HUES64 (cell line): Measurements from ENCODE around the gene CD74.
A peak's percentile ranks its signal among the peaks of the same experiment; 100 is the strongest.

ENCODE experiments used
- H3K27ac ChIP-seq: 2 replicates; pipeline ENCODE4 v1.7.0; 2013; ENCODE audit warnings: low read depth, low read length, inconsistent platforms
- H3K27me3 ChIP-seq: 2 replicates; pipeline ENCODE4 v1.6.1; 2013; ENCODE audit warnings: mild to moderate bottlenecking, low read length; ENCODE audit not compliant: insufficient read depth
- H3K36me3 ChIP-seq: 2 replicates; pipeline ENCODE4 v1.6.1; 2013; ENCODE audit warnings: mild to moderate bottlenecking, low read length; ENCODE audit not compliant: insufficient read depth
- H3K4me1 ChIP-seq: 2 replicates; pipeline ENCODE4 v1.6.1; 2013; ENCODE audit warnings: mild to moderate bottlenecking, low read length, moderate library complexity; ENCODE audit not compliant: insufficient read depth
- H3K4me3 ChIP-seq: 2 replicates; pipeline ENCODE4 v1.5.1; 2013; ENCODE audit warnings: mild to moderate bottlenecking, low read length, moderate library complexity
- H3K9ac ChIP-seq: 2 replicates; pipeline ENCODE4 v1.6.1; 2013; ENCODE audit warnings: mild to moderate bottlenecking, low read depth, low read length
- H3K9me3 ChIP-seq: 2 replicates; pipeline ENCODE4 v1.6.1; 2013; ENCODE audit warnings: low read depth, low read length; ENCODE audit not compliant: insufficient read depth
- WGBS: fragments of 150-250, 120-280 bp; methylation state at CpG from one replicate; pipeline ENCODE4 v1.1.7; 2013; ENCODE audit warnings: missing lambda C conversion rate; 5-methylcytosine and 5-hydroxymethylcytosine counted together

Gene CD74

GRCh38 chr5:150449517-150450339 lies 37.0 kb upstream of the CD74 start, which contains the start of gene RPS14:
Gene RPS14, minus strand, starts transcription at chr5:150449739. Its CDS starts 2,006 bp downstream, at chr5:150447733.
- H3K36me3 ChIP-seq, result peaks cover 44% of the 10 kb centered on the region
- H3K9me3 ChIP-seq, result no peaks in the 10 kb centered on the region
- peak within 1 kb of the TSS; percentile 93 for H3K27ac ChIP-seq
- H3K27me3 ChIP-seq, result no peaks in the 10 kb centered on the region
- H3K4me1 ChIP-seq, result peaks cover 10% of the 10 kb centered on the region; the same call in 1 of the 2 replicates
- WGBS, result 5% methylated on average over 56 of the region's 58 CpGs
- peak within 1 kb of the TSS; percentile 91 for H3K4me3 ChIP-seq
- H3K9ac ChIP-seq, result peak within 1 kb of the TSS; percentile 99

GRCh38 chr5:150448952-150449516 lies 36.3 kb upstream of the CD74 start:
- Histone ChIP-seq H3K4me1 (peaks cover 7% of the 10 kb centered on the region; the same call in 1 of the 2 replicates), H3K27ac (peak overlapping the region; percentile 93), H3K4me3 (peak overlapping the region; percentile 91), H3K27me3 (no peaks in the 10 kb centered on the region), H3K9me3 (no peaks in the 10 kb centered on the region), H3K9ac (peak overlapping the region; percentile 99), H3K36me3 (peaks cover 51% of the 10 kb centered on the region)
- under 1% methylated on average over 31 of the region's 31 CpGs for whole genome bisulfite sequencing

- 33% methylated on average over 4 of the region's 4 CpGs for WGBS
- 0 out of 2 replicates have a peak, but pooled peaks cover 7% of the 10 kb centered on the region for H3K4me1 ChIP-seq
- no peaks in the 10 kb centered on the region for H3K27me3 ChIP-seq
- peak overlapping the region; percentile 93 for H3K27ac ChIP-seq
- H3K9me3 ChIP-seq, result no peaks in the 10 kb centered on the region
- peaks cover 58% of the 10 kb centered on the region for H3K36me3 ChIP-seq
- peak overlapping the region; percentile 91 for H3K4me3 ChIP-seq
- peak overlapping the region; percentile 99 for H3K9ac ChIP-seq
Observed at GRCh38 chr5:150448334-150448733, 35.6 kb upstream of the CD74 start.

GRCh38 chr5:150447188-150447587 lies 34.5 kb upstream of the CD74 start:
- Histone ChIP-seq H3K27me3 (no peaks in the 10 kb centered on the region), H3K4me3 (peak overlapping the region; percentile 91; the same call in 1 of the 2 replicates), H3K4me1 (0 out of 2 replicates have a peak, but pooled peaks cover 7% of the 10 kb centered on the region), H3K9ac (peak overlapping the region; percentile 99; the same call in 1 of the 2 replicates), H3K9me3 (no peaks in the 10 kb centered on the region), H3K36me3 (peaks cover 65% of the 10 kb centered on the region), H3K27ac (peak overlapping the region; percentile 24; the same call in 1 of the 2 replicates)
- WGBS, result 97% methylated on average over 6 of the region's 6 CpGs

- peaks cover 10% of the 10 kb centered on the region; the same call in 1 of the 2 replicates for H3K4me1 ChIP-seq
- H3K36me3 ChIP-seq, result peaks cover 65% of the 10 kb centered on the region
Observed at GRCh38 chr5:150446583-150446982, 33.9 kb upstream of the CD74 start.

GRCh38 chr5:150446088-150446487 lies 33.4 kb upstream of the CD74 start:
- Histone ChIP-seq H3K4me3 (no peak overlapping the region), H3K9me3 (no peaks in the 10 kb centered on the region), H3K36me3 (peaks cover 65% of the 10 kb centered on the region), H3K27me3 (no peaks in the 10 kb centered on the region), H3K27ac (no peak overlapping the region), H3K4me1 (peaks cover 10% of the 10 kb centered on the region; the same call in 1 of the 2 replicates), H3K9ac (peak overlapping the region; percentile 99; the same call in 1 of the 2 replicates)
- 92% methylated on average over 2 of the region's 2 CpGs for WGBS

More at GRCh38 chr5:150446583-150446982, 33.9 kb upstream of the CD74 start:
- Histone ChIP-seq H3K27ac (peak overlapping the region; percentile 24; the same call in 1 of the 2 replicates), H3K9me3 (no peaks in the 10 kb centered on the region), H3K9ac (peak overlapping the region; percentile 99), H3K4me3 (no peak overlapping the region; the same call in 1 of the 2 replicates), H3K27me3 (no peaks in the 10 kb centered on the region)
- 95% methylated on average over 6 of the region's 6 CpGs for WGBS

GRCh38 chr5:150444770-150445169 lies 32.1 kb upstream of the CD74 start:
- Histone ChIP-seq H3K27ac (no peak overlapping the region), H3K9ac (no peak overlapping the region), H3K36me3 (peaks cover 65% of the 10 kb centered on the region), H3K9me3 (no peaks in the 10 kb centered on the region), H3K4me1 (peaks cover 10% of the 10 kb centered on the region; the same call in 1 of the 2 replicates), H3K4me3 (no peak overlapping the region), H3K27me3 (no peaks in the 10 kb centered on the region)
- 97% methylated on average over 9 of the region's 9 CpGs for WGBS

GRCh38 chr5:150443242-150444075 lies 30.7 kb upstream of the CD74 start:
- Histone ChIP-seq H3K36me3 (peaks cover 58% of the 10 kb centered on the region), H3K27me3 (no peaks in the 10 kb centered on the region), H3K27ac (no peak overlapping the region), H3K4me3 (no peak overlapping the region), H3K9ac (no peak overlapping the region), H3K9me3 (no peaks in the 10 kb centered on the region), H3K4me1 (peaks cover 10% of the 10 kb centered on the region; the same call in 1 of the 2 replicates)
- WGBS, result 94% methylated on average over 15 of the region's 15 CpGs

- WGBS, result 91% methylated on average over 6 of the region's 6 CpGs
- H3K9me3 ChIP-seq, result no peaks in the 10 kb centered on the region
- peaks cover 4% of the 10 kb centered on the region; the same call in 1 of the 2 replicates for H3K4me1 ChIP-seq
- H3K9ac ChIP-seq, result no peak overlapping the region
- H3K36me3 ChIP-seq, result peaks cover 51% of the 10 kb centered on the region
- no peak overlapping the region for H3K27ac ChIP-seq
- no peaks in the 10 kb centered on the region for H3K27me3 ChIP-seq
- no peak overlapping the region for H3K4me3 ChIP-seq
Observed at GRCh38 chr5:150442699-150443080, 30.0 kb upstream of the CD74 start.

- Histone ChIP-seq H3K4me1 (peaks cover 4% of the 10 kb centered on the region; the same call in 1 of the 2 replicates), H3K9me3 (no peaks in the 10 kb centered on the region), H3K27me3 (no peaks in the 10 kb centered on the region), H3K9ac (peak overlapping the region; percentile 11; the same call in 1 of the 2 replicates), H3K4me3 (no peak overlapping the region), H3K36me3 (peaks cover 44% of the 10 kb centered on the region), H3K27ac (peak overlapping the region; percentile 59; the same call in 1 of the 2 replicates)
- 59% methylated on average over 18 of the region's 18 CpGs for WGBS
Observed at GRCh38 chr5:150441813-150442698, 29.3 kb upstream of the CD74 start.
